ENCODE data around the gene PSMD11.

GRCh38 chr17:32463304-32463703 lies 19.0 kb downstream of the PSMD11 start:
- no peak for TF ChIP-seq CTCF (IDR thresholded peaks at IDR 0.05)
- TF ChIP-seq POLR2A (IDR thresholded peaks at IDR 0.05): no peak
